ENCODE measurements around the gene ZNF488.

Gene ZNF488

GRCh38 chr10:47351899-47352815 lies 31.9 kb downstream of the ZNF488 start:
- no peak overlapping the region for H3K4me3 ChIP-seq (ENCODE audit: low read depth, low read length)
- no peak for TF ChIP-seq CTCF (IDR thresholded peaks at IDR 0.05; ENCODE audit: low read depth, low read length)

- TF ChIP-seq CTCF (IDR thresholded peaks at IDR 0.05; ENCODE audit: low read depth, low read length) = no peak
Measured at GRCh38 chr10:47350671-47351640, 33.1 kb downstream of the ZNF488 start.

GRCh38 chr10:47349941-47350371 lies 34.1 kb downstream of the ZNF488 start:
- TF ChIP-seq CTCF (IDR thresholded peaks at IDR 0.05; ENCODE audit: low read depth, low read length) = no peak
- H3K4me3 ChIP-seq (ENCODE audit: low read depth, low read length) = no peak overlapping the region

More at GRCh38 chr10:47350671-47351640, 33.1 kb downstream of the ZNF488 start:
- no peak overlapping the region for H3K4me3 ChIP-seq (ENCODE audit: low read depth, low read length)

GRCh38 chr10:47349516-47349915 lies 34.6 kb downstream of the ZNF488 start:
- no peak for TF ChIP-seq CTCF (IDR thresholded peaks at IDR 0.05; ENCODE audit: low read depth, low read length)
- no peak overlapping the region for H3K4me3 ChIP-seq (ENCODE audit: low read depth, low read length)

- no peak for TF ChIP-seq CTCF (IDR thresholded peaks at IDR 0.05; ENCODE audit: low read depth, low read length)
- H3K4me3 ChIP-seq (ENCODE audit: low read depth, low read length) = no peak overlapping the region
Measured at GRCh38 chr10:47348661-47349470, 35.2 kb downstream of the ZNF488 start.

GRCh38 chr10:47348138-47348651 lies 35.9 kb downstream of the ZNF488 start, which contains the start of gene RBP3:
Gene RBP3 (plus strand): TSS chr10:47348363. CDS start chr10:47348485, 122 bp downstream.
- no peak for TF ChIP-seq CTCF (IDR thresholded peaks at IDR 0.05; ENCODE audit: low read depth, low read length)
- no peak within 1 kb of the TSS for H3K4me3 ChIP-seq (ENCODE audit: low read depth, low read length)
